Fibroblast of lung (primary cell): ENCODE results near the gene PHRF1. TPM values are rescaled to one million over a fixed set of nuclear protein-coding genes. Genes with fewer than 3 reads are reported as not detected.

Source experiments
- DNase-seq, 2 donors: peaks; one replicate each; pipeline versions ENCODE4 v3.0.0 to v3.0.0-alpha.2; 2010; ENCODE audit warnings: low read depth in 2 of 2
- H2AFZ ChIP-seq: 2 replicates; pipeline ENCODE4 v1.5.1; 2012; ENCODE audit warnings: low read length, control low read depth, inconsistent platforms
- H3K27ac ChIP-seq: 2 replicates; pipeline ENCODE4 v1.5.1; 2011; ENCODE audit warnings: low read length, control low read depth; ENCODE audit not compliant: insufficient read depth
- H3K27me3 ChIP-seq: 2 replicates; pipeline ENCODE4 v1.5.1; 2011; ENCODE audit warnings: mild to moderate bottlenecking, low read length; ENCODE audit not compliant: control insufficient read depth, insufficient read depth
- H3K36me3 ChIP-seq: 2 replicates; pipeline ENCODE4 v1.5.1; 2011; ENCODE audit warnings: low read length; ENCODE audit not compliant: control insufficient read depth, insufficient read depth
- H3K4me1 ChIP-seq: 2 replicates; pipeline ENCODE4 v1.5.1; 2011; ENCODE audit warnings: low read length; ENCODE audit not compliant: control insufficient read depth, insufficient read depth; ENCODE audit errors: extremely low read depth
- H3K4me2 ChIP-seq: 2 replicates; pipeline ENCODE4 v1.5.1; 2011; ENCODE audit warnings: low read length, control low read depth; ENCODE audit not compliant: insufficient read depth; ENCODE audit errors: extremely low read depth
- H3K4me3 ChIP-seq, 4 experiments: fragments of 200-600 bp in 1 of 4; sonication (generic) in 1 of 4; replicated peaks in 1 of 4; 2 replicates each; pipeline ENCODE4 v1.5.1; 2011 to 2016; ENCODE audit warnings: low read length in 4 of 4, low read depth in 3 of 4, mild to moderate bottlenecking in 3 of 4, control low read depth in 2 of 4, inconsistent platforms in 1 of 4, mixed read lengths in 1 of 4; ENCODE audit not compliant: insufficient read depth in 1 of 4; ENCODE audit errors: control extremely low read depth in 1 of 4
- H3K79me2 ChIP-seq: 2 replicates; pipeline ENCODE4 v1.5.1; 2012; ENCODE audit warnings: mild to moderate bottlenecking, low read length, inconsistent platforms; ENCODE audit not compliant: control insufficient read depth, insufficient read depth
- H3K9ac ChIP-seq: 2 replicates; pipeline ENCODE4 v1.5.1; 2011; ENCODE audit warnings: mild to moderate bottlenecking, low read length, control low read depth; ENCODE audit not compliant: insufficient read depth
- H3K9me3 ChIP-seq: 2 replicates; pipeline ENCODE4 v1.5.1; 2012; ENCODE audit warnings: low read depth, low read length; ENCODE audit not compliant: control insufficient read depth, insufficient read depth
- H4K20me1 ChIP-seq: 2 replicates; pipeline ENCODE4 v1.5.1; 2011; ENCODE audit warnings: low read length; ENCODE audit not compliant: control insufficient read depth, insufficient read depth; ENCODE audit errors: extremely low read depth
- EZH2 ChIP-seq: IDR thresholded peaks from 2 replicates; pipeline ENCODE4 v1.5.1; 2012; ENCODE audit warnings: low read length, control low read depth, mild to moderate bottlenecking; ENCODE audit errors: missing control alignments
- polyA plus RNA-seq, 2 donors: library from polyadenylated mRNA; depleted of rRNA in 1 of 2; stranded (reverse) in 1 of 2; unstranded in 1 of 2; fragments of >200 nt; gene quantifications; 2 replicates each; pipeline ENCODE4 v1.2.1, GENCODE V29; 2011 to 2012; ENCODE audit warnings: missing spikeins in 1 of 2
- total RNA-seq: library from RNA; depleted of rRNA; stranded (reverse); fragments of >200 nt; gene quantifications from 2 replicates; pipeline ENCODE4 v1.2.1, GENCODE V29; 2014
- TF ChIP-seq, protein P1 (sequence below), 2 donors: IDR thresholded peaks in 1 of 2; conservative IDR thresholded peaks in 1 of 2; 1 replicate in 1 of 2; 2 replicates in 1 of 2; pipeline ENCODE4 v1.5.1; 2011 to 2012; ENCODE audit warnings: low read length in 2 of 2, control low read depth in 1 of 2, inconsistent platforms in 1 of 2, low read depth in 1 of 2, mild to moderate bottlenecking in 1 of 2

Gene PHRF1
- total and polyA plus RNA-seq, 2 donors (not counting 1 experiment from before 2014, with no cell fraction given): 5.9 to 16.8 TPM

DNA sequence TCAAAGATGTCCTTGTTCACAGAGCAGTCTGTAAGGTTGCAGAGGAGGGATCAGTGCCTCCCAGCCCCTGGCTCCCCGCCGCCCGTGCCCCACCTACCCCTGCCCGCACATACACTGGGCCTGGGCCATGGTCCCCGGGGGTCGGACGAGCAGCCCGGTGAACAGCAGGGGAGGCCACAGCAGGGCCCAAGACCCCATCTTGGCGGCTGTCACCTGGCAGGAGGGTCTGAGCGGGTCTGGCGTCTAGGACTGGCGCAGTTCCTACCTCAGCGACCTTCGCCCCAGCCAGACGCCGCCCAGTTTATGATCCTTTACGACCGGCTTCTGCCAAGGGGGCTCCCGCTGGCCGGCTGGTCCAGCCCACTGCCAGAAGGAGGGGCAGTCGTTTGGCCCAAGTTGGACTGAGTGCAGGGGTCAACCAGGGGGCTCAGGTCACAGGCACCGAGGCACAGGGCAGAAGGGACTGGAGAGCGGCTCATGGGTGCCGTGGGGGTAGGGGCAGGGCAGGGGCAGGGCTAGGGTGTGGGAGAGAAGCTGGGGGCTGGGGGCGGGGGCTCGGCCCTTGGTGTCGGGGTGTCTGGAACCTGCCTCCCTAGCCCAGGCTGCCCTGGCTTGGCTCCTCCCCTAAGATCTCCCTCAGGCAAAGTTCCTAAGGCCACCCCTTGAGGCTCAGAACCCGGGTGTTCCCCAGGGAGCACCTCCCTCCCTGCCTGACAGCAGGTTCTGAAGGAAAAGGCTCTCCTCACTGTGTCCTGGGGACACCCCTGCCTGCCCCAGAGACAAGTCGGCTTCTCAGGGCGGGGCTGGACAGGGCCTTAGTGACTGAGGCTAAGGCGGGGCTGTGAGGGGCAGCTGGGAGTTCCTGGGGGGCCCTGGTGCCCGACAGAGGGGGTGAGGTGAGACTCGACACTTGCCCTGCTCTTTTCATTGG, 48.7 kb downstream of the PHRF1 start, which contains the start of gene CDHR5:
TSS of gene CDHR5 (minus strand) at position 251 of the 931 bp plus-strand sequence. CDS start at position 198, 53 bp downstream.
- Histone ChIP-seq H3K9me3 (no peaks in the 10 kb centered on the region), H3K27me3 (no peaks in the 10 kb centered on the region), H3K36me3 (no peaks in the 10 kb centered on the region), H3K27ac (no peak within 1 kb of the TSS), H3K9ac (no peak within 1 kb of the TSS), H3K79me2 (no peaks in the 10 kb centered on the region), H4K20me1 (no peaks in the 10 kb centered on the region), H3K4me1 (peaks cover 2% of the 10 kb centered on the region), H3K4me3 (no peak within 1 kb of the TSS), H2AFZ (no peak within 1 kb of the TSS), H3K4me2 (no peak within 1 kb of the TSS)
- no peak for DNase-seq
- TF ChIP-seq, protein P1, sequence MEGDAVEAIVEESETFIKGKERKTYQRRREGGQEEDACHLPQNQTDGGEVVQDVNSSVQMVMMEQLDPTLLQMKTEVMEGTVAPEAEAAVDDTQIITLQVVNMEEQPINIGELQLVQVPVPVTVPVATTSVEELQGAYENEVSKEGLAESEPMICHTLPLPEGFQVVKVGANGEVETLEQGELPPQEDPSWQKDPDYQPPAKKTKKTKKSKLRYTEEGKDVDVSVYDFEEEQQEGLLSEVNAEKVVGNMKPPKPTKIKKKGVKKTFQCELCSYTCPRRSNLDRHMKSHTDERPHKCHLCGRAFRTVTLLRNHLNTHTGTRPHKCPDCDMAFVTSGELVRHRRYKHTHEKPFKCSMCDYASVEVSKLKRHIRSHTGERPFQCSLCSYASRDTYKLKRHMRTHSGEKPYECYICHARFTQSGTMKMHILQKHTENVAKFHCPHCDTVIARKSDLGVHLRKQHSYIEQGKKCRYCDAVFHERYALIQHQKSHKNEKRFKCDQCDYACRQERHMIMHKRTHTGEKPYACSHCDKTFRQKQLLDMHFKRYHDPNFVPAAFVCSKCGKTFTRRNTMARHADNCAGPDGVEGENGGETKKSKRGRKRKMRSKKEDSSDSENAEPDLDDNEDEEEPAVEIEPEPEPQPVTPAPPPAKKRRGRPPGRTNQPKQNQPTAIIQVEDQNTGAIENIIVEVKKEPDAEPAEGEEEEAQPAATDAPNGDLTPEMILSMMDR (conservative IDR thresholded peaks at IDR 0.05 in 1 of 2, IDR thresholded peaks at IDR 0.05 in 1 of 2; ENCODE audit: low read depth in 1 of 2, low read length in 2 of 2): no peak
- no peak for TF ChIP-seq EZH2

- H3K4me1 ChIP-seq: peaks cover 2% of the 10 kb centered on the region
- no peaks in the 10 kb centered on the region for H3K79me2 ChIP-seq
- H4K20me1 ChIP-seq: no peaks in the 10 kb centered on the region
- TF ChIP-seq EZH2: no peak
- TF ChIP-seq, protein P1 (conservative IDR thresholded peaks at IDR 0.05 in 1 of 2, IDR thresholded peaks at IDR 0.05 in 1 of 2; ENCODE audit: low read depth in 1 of 2, low read length in 2 of 2): no peak
- H3K36me3 ChIP-seq: no peaks in the 10 kb centered on the region
- no peak for DNase-seq
- no peak overlapping the region for H2AFZ ChIP-seq
- no peaks in the 10 kb centered on the region for H3K27me3 ChIP-seq
- H3K27ac ChIP-seq: no peak overlapping the region
- H3K9me3 ChIP-seq: no peaks in the 10 kb centered on the region
- no peak overlapping the region for H3K4me3 ChIP-seq
- no peak overlapping the region for H3K4me2 ChIP-seq
- H3K9ac ChIP-seq: no peak overlapping the region
These were observed 49.5 kb downstream of the PHRF1 start for GRCh38 chr11:625636-626268.
